Fibroblast of skin of abdomen (primary cell): ENCODE results near the gene ASMTL.
A peak's percentile ranks its signal among the peaks of the same experiment; 100 is the strongest.
"Not testable (repeated sequence)": the region's sequence is repeated elsewhere in the genome, so short reads cannot be mapped to it uniquely, and the experiment has no call there.

ENCODE experiments used
- DNase-seq: peaks from one replicate; pipeline ENCODE4 v3.0.0-alpha.2; 2013

The ASMTL gene

GRCh38 chrX:1453951-1454785 lies 1.5 kb upstream of the ASMTL start:
- DNase-seq: peak; percentile 71

GRCh38 chrX:1453395-1453783 lies 680 bp upstream of the ASMTL start:
- no peak for DNase-seq

- no peak for DNase-seq
These were observed 821 bp downstream of the ASMTL start for GRCh38 chrX:1451661-1452515.

GRCh38 chrX:1451251-1451660 lies 1.5 kb downstream of the ASMTL start:
- no peak for DNase-seq

- no peak for DNase-seq
These were observed 2.1 kb downstream of the ASMTL start for GRCh38 chrX:1450361-1451161.

- DNase-seq: no peak
These were observed 2.9 kb downstream of the ASMTL start for GRCh38 chrX:1449823-1450149.

- DNase-seq: no peak
These were observed 3.5 kb downstream of the ASMTL start for GRCh38 chrX:1449036-1449822.

- DNase-seq: not testable (repeated sequence)
These were observed 4.1 kb downstream of the ASMTL start for GRCh38 chrX:1448573-1449001.

- DNase-seq: not testable (repeated sequence)
These were observed 4.6 kb downstream of the ASMTL start for GRCh38 chrX:1447969-1448572.

GRCh38 chrX:1446984-1447968 lies 5.4 kb downstream of the ASMTL start:
- not testable (repeated sequence) for DNase-seq

- no peak for DNase-seq
These were observed 7.9 kb downstream of the ASMTL start for GRCh38 chrX:1444561-1445500.

- no peak for DNase-seq
These were observed 9.1 kb downstream of the ASMTL start for GRCh38 chrX:1443496-1444075.

GRCh38 chrX:1442724-1443367 lies 9.9 kb downstream of the ASMTL start:
- no peak for DNase-seq

- no peak for DNase-seq
These were observed 10.6 kb downstream of the ASMTL start for GRCh38 chrX:1442016-1442665.

GRCh38 chrX:1440506-1440905 lies 12.2 kb downstream of the ASMTL start:
- no peak for DNase-seq

GRCh38 chrX:1435241-1435895 lies 17.3 kb downstream of the ASMTL start:
- no peak for DNase-seq

GRCh38 chrX:1434871-1435240 lies 17.9 kb downstream of the ASMTL start:
- no peak for DNase-seq
